Measurements from ENCODE around the gene SIPA1L3. TPM values are rescaled to one million over a fixed set of nuclear protein-coding genes. Genes with fewer than 3 reads are reported as not detected.
"Not testable (repeated sequence)": the region's sequence is repeated elsewhere in the genome, so short reads cannot be mapped to it uniquely, and the experiment has no call there.

Gene SIPA1L3
- polyA plus RNA-seq, 1 of the 3 experiments (the other 2 are of a cell fraction) = 11.6 TPM

- peak; percentile 28 for TF ChIP-seq CTCF (IDR thresholded peaks at IDR 0.05)
- TF ChIP-seq EZH2phosphoT487 (IDR thresholded peaks at IDR 0.05; ENCODE audit: borderline replicate concordance, low read depth) = no peak
- TF ChIP-seq MEF2A (IDR thresholded peaks at IDR 0.05; ENCODE audit: borderline replicate concordance, low read depth) = no peak
- TF ChIP-seq FOXJ3 (CRISPR knock-in tag; IDR thresholded peaks at IDR 0.05) = no peak
- peak; percentile 66; the same call in 1 of the 2 replicates for TF ChIP-seq USF1 (IDR thresholded peaks at IDR 0.05; ENCODE audit: borderline replicate concordance, low read depth)
- TF ChIP-seq MXI1 (IDR thresholded peaks at IDR 0.05; ENCODE audit: low read depth, low read length) = peak; percentile 55
- no peak for TF ChIP-seq USF2 (IDR thresholded peaks at IDR 0.05; ENCODE audit: borderline replicate concordance, low read depth, low read length)
- 0 out of 2 replicates have a peak, but pooled peaks have one; percentile 21 for TF ChIP-seq POLR2AphosphoS5 (IDR thresholded peaks at IDR 0.05; ENCODE audit: low read depth, low read length)
- TF ChIP-seq TAF1 (IDR thresholded peaks at IDR 0.05; ENCODE audit: borderline replicate concordance, low read depth, low read length) = peak; percentile 52; the same call in 1 of the 2 replicates
Observed at GRCh38 chr19:38224014-38224862, 317.2 kb downstream of the SIPA1L3 start, which contains the start of gene DPF1 (continued).

GRCh38 chr19:38224863-38225218, 317.8 kb downstream of the SIPA1L3 start:
- H3K4me2 ChIP-seq = peak overlapping the region; percentile 81
- H4K20me1 ChIP-seq (ENCODE audit: insufficient read depth); POLR2A ChIA-PET; H3K9me2 ChIP-seq; H3K27ac ChIP-seq (ENCODE audit: low read depth in 2 of 2, low read length in 1 of 2); H3K9me3 ChIP-seq; H3K27me3 ChIP-seq (ENCODE audit: insufficient read depth); H2AFZ ChIP-seq (ENCODE audit: low read depth); H3K36me3 ChIP-seq (replicated peaks in 1 of 2; ENCODE audit: control insufficient read depth in 1 of 2, insufficient read depth in 2 of 2, low read length in 1 of 2); H3K4me3 ChIP-seq (ENCODE audit: low read depth in 2 of 2, low read length in 1 of 2); H3K79me2 ChIP-seq (ENCODE audit: insufficient read depth); H3K4me1 ChIP-seq (ENCODE audit: control insufficient read depth in 1 of 2, insufficient read depth in 2 of 2, low read depth in 1 of 2, low read length in 1 of 2); H3K9ac ChIP-seq; DNase-seq; H3F3A ChIP-seq (replicated peaks; ENCODE audit: insufficient read depth): not testable (repeated sequence)
- 86% methylated on average over 6 of the region's 6 CpGs for WGBS (ENCODE audit: low lambda C conversion rate)
- CTCF ChIA-PET = interaction anchor here (1.1 to 1.9 kb wide), 6 partner anchors 8 to 322 kb away, joined by 3 to 13 read pairs (median 5); no protein-coding TSS in a partner anchor

Data from SK-N-SH (cell line).